HG03097 (cell line): ENCODE measurements around the gene ZNRF2.
A peak's percentile ranks its signal among the peaks of the same experiment; 100 is the strongest.
"Not testable (repeated sequence)": the region's sequence is repeated elsewhere in the genome, so short reads cannot be mapped to it uniquely, and the experiment has no call there.

Source experiments
- ATAC-seq: cut with Tn5 transposase; IDR thresholded peaks from one replicate; pipeline ENCODE4 v1.9.1; 2021; ENCODE audit not compliant: unreplicated experiment, low FRiP score

The ZNRF2 gene

DNA sequence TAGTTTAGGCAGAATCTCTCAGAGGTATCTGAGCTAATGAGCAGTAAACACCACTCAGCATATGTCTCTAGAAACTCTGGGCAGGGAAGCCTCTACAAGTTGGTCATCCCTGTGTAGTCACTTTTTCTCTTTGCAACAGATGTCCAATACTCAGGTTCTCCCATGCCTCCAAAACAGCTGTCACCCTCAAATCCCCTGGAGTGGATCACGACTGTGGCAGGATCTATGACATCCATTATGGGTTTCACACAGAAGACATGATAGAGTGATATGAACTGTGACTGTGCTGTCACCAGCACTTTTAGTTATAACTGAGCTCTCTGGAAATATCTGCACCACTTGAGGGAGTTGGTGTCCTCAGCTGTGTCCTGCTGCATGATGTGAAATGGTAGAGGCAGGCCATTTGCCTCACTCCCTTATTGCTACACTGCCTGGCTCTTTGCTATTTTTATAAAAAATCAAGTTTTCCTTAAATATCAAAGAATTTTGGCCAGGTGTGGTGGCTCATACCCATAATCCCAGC, 24.1 kb upstream of the ZNRF2 start:
- no peak for ATAC-seq

DNA sequence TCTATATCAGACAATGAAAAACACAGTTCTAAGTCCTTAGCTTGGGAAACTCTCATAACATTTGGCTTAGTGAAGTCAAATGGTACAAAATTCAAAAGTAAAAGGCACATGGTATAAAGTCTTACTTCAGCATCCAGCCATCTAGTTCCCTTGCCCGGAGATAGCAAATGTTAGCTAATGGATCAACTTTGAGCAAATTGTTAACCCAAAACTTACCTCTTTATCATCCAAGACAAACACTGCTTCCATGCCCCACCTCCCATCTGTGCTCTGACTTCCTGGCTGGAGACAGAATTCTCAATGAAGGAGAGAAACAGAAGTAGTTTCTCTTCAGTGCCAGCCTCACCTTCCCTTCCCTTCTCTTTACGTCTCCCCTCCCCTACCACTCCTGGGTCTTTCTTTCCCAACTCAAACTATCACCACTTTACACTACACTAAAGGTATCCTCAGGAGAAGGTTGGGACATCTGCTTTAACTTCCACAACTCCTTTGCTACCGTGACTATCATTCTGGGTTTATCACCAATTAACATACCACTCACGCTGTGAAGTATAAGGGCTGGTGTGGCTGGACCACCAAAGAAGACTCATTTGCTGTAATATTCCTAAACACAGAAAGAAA, 21.2 kb upstream of the ZNRF2 start:
- no peak for ATAC-seq

GRCh38 chr7:30264052-30264451, 20.3 kb upstream of the ZNRF2 start:
- ATAC-seq, result no peak

DNA sequence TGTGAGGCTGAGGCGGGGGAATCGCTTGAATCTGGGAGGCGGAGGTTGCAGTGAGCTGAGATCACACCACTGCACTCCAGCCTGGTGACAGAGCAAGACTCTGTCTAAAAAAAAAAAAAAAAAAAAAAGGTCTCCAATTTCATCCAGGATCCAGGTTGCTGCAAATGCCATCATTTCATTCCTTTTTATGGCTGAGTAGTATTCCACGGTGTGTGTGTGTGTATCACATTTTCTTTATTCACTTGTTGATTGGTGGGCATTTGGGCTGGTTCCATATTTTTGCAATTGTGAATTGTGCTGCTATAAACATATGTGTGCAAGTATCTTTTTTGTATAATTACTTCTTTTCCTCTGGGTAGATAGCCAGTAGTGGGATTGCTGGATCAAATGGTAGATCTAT, 19.2 kb upstream of the ZNRF2 start:
- not testable (repeated sequence) for ATAC-seq

GRCh38 chr7:30266686-30267085, 17.7 kb upstream of the ZNRF2 start:
- ATAC-seq, result no peak

- ATAC-seq, result no peak
These were observed 15.8 kb upstream of the ZNRF2 start for GRCh38 chr7:30268586-30268985.

DNA sequence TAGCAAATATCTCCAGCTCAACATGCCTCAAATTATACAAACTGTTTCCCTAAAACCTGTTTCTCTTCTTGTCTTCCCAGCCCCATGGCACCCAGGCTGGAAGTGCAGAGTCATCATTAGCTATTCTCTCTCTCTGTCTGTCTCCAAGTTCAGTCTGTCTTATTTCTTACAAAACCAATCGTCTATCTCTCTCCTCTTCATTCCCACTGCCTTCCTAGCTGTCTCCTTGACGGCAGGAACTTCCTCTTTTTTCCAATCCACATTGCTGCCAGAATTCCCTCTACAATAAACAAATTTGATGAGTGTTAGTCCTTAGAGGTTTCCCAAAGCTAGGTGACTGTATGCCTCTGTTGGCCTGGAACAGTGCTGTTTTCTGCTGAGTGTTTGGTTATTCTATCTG, 14.9 kb upstream of the ZNRF2 start:
- no peak for ATAC-seq

GRCh38 chr7:30270921-30271320, 13.5 kb upstream of the ZNRF2 start:
- no peak for ATAC-seq

DNA sequence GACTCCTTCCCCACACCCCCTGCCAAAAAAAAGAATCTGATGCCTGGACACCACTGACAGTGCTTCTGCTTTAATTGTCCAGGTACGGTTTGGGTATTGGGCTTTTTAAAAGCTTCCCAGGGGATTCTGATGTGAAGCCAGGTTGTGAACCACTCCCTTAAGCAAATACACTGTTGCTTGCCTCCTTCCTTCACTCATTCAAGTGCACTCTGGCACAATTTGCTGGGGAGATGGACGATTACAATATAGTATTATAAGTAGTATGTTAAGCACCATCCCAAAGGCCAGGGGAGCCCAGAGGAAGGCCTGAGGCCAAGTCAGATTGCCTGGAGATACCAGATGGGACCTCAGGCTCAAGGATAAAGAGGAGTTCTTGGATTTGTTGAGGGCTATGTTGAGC, 12.3 kb upstream of the ZNRF2 start:
- no peak for ATAC-seq

DNA sequence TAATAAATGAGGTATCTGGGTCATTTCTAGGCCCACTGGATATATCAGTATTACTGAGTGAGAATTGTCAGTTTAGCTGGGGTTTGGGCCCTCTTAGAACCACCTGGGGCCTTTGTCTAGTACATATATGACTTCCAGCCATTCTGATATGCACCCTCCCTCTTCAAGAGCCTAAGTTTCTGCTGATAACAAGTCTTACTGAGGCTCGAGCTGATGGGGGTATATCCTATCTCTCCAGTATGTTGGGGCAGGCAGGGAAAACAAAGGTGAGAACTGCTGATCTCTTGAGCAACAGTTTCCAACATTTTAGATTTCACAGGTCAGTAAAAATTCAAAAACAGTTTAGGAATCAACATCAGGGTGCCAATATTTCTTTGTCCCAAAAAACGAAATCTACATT, 10.8 kb upstream of the ZNRF2 start:
- ATAC-seq, result no peak

- ATAC-seq, result no peak
These were observed 9.8 kb upstream of the ZNRF2 start for GRCh38 chr7:30274641-30275040.

GRCh38 chr7:30276203-30276900, 8.0 kb upstream of the ZNRF2 start:
- no peak for ATAC-seq

DNA sequence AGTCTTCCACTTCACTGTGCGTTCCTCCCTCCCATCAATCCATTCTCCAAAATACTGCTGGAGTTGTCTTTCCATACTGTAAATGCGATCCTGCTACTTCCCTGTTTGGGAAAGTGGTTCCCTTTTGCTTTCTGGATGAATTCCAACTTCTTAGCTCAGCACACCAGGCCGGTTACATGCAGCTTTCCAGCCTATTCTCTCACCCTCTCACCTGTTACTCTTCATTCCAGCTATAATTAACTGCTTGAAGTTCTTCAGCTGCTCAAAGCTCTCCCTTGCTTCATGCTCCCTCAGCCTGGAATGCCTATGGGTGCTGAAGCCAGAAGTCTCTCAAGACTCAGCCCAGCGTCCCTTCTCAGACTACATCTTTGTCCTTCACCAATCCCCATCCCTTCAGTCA, 6.0 kb upstream of the ZNRF2 start:
- ATAC-seq, result no peak

DNA sequence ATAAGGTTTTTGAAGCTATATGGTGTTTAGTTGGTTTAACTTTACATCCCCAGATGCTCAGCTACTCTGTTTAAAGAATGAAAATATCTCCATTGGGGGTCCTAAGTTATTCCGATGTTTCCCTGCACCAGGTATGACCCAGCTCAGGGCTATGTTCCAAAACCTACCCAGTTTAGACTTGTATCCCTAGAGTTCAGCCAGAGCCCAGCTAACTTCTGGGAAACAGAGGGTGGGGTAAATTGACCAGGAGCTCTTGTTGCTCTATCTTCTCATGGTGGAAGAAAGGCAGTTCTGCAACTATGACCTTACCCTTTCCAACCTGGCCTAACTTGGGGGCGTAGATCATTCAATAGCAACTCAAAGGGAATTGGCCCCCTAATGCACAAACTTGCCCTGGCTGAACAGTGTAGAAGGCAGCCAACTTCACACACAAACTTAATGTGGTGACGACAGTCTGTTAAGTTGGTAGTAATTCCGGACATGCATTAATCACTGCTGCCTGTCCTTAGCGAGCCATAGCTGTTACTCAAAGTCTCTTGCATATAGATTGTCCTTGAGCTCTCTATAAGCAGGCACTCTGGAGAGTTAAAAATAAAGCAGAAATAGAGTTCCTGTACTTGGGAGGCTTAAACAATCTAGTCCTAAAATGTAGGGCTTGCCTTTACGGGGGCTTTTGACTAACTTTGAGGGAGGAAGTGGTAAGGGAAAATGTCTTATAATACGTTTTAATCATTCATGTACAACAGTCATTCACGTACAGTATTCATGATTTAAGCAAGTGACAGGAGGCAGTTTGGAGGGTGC, 5.3 kb upstream of the ZNRF2 start:
- ATAC-seq, result no peak

GRCh38 chr7:30279653-30279904, 4.8 kb upstream of the ZNRF2 start:
- no peak for ATAC-seq

DNA sequence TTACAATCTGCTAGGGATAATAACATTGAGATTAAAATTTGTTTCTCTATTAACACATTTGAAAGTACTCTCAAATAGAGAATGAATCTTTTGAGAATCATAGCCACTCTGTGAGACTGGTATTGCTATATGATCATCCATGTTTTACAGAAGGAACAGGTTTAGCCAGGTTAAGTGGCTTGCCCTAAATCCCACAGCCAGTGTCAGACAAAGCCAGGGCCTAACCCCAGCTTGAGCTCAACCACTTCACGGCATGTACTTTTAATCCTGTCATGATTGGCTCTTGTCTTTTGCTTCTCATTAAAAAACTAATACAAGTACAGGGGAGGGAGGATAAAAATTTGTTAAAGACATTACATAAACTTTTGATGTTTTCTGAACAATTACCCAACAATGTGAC, 3.8 kb upstream of the ZNRF2 start:
- ATAC-seq, result no peak

DNA sequence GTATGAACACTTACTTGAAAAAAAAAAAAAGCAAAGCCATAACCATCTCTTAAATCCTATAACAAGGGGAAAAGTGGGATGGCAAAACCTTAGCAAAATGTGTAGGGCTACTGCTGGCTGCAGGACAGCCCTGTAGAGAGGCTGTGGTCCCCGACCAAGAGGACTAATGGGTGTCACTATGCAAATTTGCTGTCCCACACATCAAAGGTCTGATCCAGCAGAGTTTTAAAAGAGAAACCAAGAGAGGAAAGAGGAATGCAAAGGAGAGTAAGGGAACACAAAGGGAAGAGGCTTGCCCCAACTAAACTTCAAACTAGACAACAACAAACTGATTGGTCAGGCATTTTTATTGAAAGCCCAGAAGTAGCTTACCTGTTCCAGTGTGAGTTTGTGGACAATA, 3.1 kb upstream of the ZNRF2 start:
- no peak for ATAC-seq

- ATAC-seq, result no peak
These were observed 2.6 kb upstream of the ZNRF2 start for GRCh38 chr7:30281791-30282190.

DNA sequence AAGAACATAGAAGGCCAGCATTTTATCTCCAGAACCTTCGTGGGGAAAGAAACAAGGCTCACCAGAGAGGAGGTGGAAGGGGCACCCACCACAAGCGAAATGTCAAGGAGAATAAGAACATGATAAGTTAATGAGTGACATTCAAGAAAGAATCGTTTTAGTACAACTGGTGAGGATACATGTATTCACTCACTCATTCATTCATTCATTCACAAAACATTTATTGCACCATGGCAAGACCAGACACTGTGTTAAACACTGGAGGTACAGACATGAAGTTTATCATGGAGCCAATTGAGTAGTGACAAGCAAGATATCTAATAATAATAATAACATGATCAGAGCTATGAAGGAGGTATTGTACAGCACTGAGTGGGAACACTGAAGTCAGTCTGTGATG, 1.7 kb upstream of the ZNRF2 start:
- no peak for ATAC-seq

DNA sequence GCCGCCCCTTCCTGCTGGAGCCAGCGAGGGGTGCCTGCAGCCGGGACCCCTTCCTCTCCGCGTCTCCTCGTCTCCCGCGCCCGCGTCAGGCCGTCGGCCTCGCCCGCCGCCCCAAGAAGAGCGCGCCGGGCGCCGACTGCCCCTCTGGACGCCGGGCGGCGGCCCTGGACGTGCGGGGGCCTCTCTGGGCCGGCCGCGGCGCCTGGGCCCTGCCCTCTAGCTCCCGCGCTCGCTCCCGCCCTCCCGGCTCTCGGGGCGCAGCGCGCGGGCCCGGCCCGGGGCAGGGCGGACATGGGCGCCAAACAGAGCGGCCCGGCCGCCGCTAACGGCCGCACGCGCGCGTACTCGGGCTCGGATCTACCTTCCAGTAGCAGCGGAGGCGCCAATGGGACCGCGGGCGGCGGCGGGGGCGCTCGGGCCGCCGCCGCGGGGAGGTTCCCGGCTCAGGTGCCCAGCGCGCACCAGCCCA, 704 bp downstream of the ZNRF2 start:
- peak; percentile 21 for ATAC-seq

DNA sequence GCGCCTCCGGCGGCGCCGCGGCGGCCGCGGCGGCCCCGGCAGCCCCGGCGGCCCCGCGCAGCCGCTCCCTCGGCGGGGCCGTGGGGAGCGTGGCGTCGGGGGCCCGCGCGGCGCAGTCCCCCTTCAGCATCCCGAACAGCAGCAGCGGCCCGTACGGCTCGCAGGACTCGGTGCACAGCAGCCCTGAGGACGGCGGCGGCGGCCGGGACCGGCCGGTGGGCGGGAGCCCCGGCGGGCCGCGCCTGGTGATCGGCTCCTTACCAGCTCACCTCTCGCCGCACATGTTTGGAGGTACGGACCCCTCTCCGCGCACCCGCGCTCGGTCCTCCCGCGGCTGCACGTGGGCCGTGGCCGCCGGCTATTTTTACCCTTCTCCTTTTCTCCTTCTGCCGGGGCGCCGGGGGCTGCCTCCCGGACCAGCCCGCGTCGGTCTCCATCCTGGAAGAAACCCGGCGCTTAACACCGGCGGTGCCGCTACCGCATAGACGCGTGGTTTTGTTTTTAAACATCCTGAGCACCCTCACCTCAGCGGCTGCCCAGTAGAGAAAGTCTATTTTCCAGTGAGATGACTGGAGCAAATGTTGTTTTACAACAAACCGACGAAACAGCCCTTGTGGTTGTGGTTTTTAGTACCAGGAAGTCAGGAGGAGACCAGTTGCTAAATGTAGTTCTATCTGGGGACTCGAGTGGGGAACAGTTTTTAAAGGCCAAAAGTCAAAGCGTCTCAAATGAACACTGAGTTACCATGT, 1.3 kb downstream of the ZNRF2 start:
- peak; percentile 9 for ATAC-seq
